ENCODE measurements around the gene ADCY6. TPM values are rescaled to one million over a fixed set of nuclear protein-coding genes. Genes with fewer than 3 reads are reported as not detected.

The ADCY6 gene
- total RNA-seq, 2 donors from 2014 or later: 84.7 to 121 TPM

DNA sequence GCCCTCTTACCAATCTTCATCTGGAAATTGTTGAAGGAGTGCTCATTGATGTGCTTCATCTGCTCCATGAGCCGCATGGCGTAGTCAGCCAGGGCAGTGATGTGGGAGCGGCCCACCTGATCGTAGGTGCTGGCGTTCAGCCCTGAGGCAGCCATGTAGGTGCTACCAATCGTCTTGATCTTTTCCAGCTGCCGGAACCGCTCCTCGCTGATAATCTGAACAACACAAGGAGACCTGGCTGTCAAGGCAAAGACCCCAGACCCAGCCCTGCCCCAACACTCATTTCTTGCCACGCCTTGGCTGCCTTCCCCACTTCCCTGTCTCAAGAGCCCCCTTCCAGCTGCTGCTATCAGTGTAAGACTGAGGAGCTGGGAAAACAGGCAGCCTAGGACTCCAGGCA lies 18.1 kb downstream of the ADCY6 start:
- Histone ChIP-seq H3K4me3 (no peak overlapping the region), H3K27me3 (no peaks in the 10 kb centered on the region), H3K4me1 (no peaks in the 10 kb centered on the region), H3K9me3 (no peaks in the 10 kb centered on the region), H3K36me3 (peaks cover 13% of the 10 kb centered on the region), H3K27ac (no peak overlapping the region), H3K9ac (ENCODE audit: low read depth in 2 of 2, low read length in 2 of 2) (no peak overlapping the region)
- no peak for DNase-seq
- intact Hi-C loops (cut with DNase I): no loop called here
- TF ChIP-seq, protein P1, sequence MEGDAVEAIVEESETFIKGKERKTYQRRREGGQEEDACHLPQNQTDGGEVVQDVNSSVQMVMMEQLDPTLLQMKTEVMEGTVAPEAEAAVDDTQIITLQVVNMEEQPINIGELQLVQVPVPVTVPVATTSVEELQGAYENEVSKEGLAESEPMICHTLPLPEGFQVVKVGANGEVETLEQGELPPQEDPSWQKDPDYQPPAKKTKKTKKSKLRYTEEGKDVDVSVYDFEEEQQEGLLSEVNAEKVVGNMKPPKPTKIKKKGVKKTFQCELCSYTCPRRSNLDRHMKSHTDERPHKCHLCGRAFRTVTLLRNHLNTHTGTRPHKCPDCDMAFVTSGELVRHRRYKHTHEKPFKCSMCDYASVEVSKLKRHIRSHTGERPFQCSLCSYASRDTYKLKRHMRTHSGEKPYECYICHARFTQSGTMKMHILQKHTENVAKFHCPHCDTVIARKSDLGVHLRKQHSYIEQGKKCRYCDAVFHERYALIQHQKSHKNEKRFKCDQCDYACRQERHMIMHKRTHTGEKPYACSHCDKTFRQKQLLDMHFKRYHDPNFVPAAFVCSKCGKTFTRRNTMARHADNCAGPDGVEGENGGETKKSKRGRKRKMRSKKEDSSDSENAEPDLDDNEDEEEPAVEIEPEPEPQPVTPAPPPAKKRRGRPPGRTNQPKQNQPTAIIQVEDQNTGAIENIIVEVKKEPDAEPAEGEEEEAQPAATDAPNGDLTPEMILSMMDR (IDR thresholded peaks at IDR 0.05): no peak

DNA sequence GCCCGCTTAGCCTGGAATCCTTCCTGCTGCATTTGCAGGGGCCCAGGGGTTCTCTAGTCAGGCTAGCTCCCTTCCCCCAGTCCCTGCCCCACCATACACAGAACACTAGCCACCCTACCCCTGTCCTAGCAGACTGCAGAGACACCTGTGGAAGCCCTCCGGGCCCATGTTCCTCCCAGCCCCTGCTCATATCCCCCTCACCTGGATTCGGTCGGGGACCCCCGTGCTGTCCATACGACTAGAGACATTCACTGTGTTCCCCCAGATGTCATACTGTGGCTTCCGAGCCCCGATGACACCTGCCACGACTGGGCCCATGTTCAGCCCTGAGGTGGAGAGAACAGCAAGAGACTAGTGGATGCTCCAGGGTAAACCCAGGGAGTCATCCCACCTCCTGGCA lies 20.2 kb downstream of the ADCY6 start:
- Histone ChIP-seq H3K27ac (no peak overlapping the region), H3K36me3 (peaks cover 10% of the 10 kb centered on the region), H3K4me1 (no peaks in the 10 kb centered on the region), H3K4me3 (no peak overlapping the region), H3K9me3 (no peaks in the 10 kb centered on the region), H3K27me3 (no peaks in the 10 kb centered on the region), H3K9ac (ENCODE audit: low read depth in 2 of 2, low read length in 2 of 2) (no peak overlapping the region)
- TF ChIP-seq, protein P1 (IDR thresholded peaks at IDR 0.05): no peak
- DNase-seq: no peak
- intact Hi-C loops (cut with DNase I): no loop called here

DNA sequence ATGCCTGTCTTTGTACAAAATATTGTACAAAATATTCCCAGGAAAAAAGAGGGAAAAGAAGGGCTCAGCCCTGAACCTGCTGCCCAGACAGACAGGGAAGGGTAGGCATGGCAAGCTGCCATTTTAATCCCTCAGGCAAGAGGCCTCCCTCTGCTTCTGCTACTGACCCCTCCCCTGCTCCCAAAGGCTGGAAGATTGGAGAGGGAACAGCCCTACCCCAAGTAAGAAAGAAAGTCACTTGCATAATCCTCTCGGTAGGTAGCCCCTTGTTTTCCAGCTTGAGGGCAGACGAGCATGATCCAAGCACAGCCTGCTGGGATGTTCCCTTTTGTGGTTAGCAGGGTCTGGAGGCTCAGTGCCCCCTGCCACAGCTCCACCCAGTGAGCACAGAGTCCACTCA lies 20.7 kb downstream of the ADCY6 start:
- Histone ChIP-seq H3K4me3 (no peak overlapping the region), H3K9ac (ENCODE audit: low read depth in 2 of 2, low read length in 2 of 2) (no peak overlapping the region), H3K4me1 (no peaks in the 10 kb centered on the region), H3K27me3 (no peaks in the 10 kb centered on the region), H3K36me3 (peaks cover 6% of the 10 kb centered on the region), H3K9me3 (no peaks in the 10 kb centered on the region), H3K27ac (no peak overlapping the region)
- intact Hi-C loops (cut with DNase I): no loop called here
- no peak for DNase-seq
- TF ChIP-seq, protein P1 (IDR thresholded peaks at IDR 0.05): no peak

DNA sequence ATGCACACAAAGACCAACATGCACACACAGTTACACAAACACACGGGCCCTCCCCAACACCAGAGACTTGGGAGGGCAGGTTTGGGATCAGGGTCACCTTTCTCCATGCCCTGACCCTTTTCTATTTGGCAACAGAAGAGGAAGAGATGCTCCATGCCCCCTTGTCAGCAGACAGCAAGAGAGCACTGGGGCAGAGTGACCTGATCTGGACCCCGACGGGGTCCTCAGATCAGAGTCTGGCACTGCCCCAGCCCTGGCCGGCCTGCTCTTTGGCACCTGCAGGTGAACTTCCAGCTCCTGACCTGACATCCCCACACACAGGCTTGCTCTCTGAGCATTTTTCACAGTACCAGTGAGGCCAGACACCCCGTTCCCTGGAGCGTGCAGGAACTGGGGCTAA lies 21.4 kb downstream of the ADCY6 start:
- DNase-seq: no peak
- Histone ChIP-seq H3K27ac (no peak overlapping the region), H3K4me3 (no peak overlapping the region), H3K36me3 (peaks cover 6% of the 10 kb centered on the region), H3K9me3 (no peaks in the 10 kb centered on the region), H3K9ac (ENCODE audit: low read depth in 2 of 2, low read length in 2 of 2) (no peak overlapping the region), H3K27me3 (no peaks in the 10 kb centered on the region), H3K4me1 (no peaks in the 10 kb centered on the region)
- TF ChIP-seq, protein P1 (IDR thresholded peaks at IDR 0.05): no peak
- intact Hi-C loops (cut with DNase I): no loop called here

DNA sequence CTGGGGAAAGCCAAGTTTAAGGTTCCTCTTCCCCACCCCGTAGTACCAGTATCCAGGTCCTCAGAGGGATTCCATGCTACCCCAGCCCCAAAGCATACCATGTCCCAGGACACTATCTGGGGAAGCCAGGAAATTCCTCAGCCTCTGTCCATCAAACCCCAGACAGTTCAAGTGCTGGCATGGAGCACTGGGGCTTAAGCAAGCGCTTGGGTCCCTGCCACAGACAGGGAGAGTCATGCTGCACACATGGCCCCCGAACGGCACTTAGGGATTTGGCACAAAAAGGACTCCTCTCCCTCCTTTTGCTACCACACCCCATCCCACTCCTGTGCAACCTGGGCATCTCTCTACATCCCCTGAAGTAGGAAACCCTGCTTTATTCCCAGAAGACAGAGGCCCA lies 21.8 kb downstream of the ADCY6 start:
- H3K27ac ChIP-seq: no peak overlapping the region
- no peak overlapping the region for H3K9ac ChIP-seq (ENCODE audit: low read depth in 2 of 2, low read length in 2 of 2)
- intact Hi-C loops (cut with DNase I): no loop called here
- TF ChIP-seq, protein P1 (IDR thresholded peaks at IDR 0.05): no peak
- no peaks in the 10 kb centered on the region for H3K9me3 ChIP-seq
- DNase-seq: no peak
- H3K4me1 ChIP-seq: no peaks in the 10 kb centered on the region
- H3K4me3 ChIP-seq: no peak overlapping the region
- no peaks in the 10 kb centered on the region for H3K27me3 ChIP-seq
- H3K36me3 ChIP-seq: peaks cover 5% of the 10 kb centered on the region

DNA sequence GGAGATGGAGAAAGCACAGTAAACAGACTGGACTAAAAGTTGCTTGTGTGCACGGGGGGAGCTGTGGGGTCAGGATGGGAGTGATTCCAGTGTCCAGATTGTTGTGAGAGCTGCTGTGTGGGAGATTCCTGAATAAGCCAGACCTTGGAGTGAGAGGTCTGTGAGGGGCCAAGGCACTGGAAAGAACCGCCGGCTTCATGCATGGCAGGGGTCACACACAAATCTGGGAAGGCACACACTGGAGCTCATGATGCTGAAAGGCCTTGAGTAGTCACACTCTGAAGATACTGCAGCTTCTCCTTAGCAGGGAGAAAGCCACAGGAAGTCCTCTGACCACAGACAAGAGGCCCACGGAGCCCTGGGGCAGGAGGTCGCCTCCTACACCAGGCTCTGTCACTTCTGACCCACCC lies 23.1 kb downstream of the ADCY6 start:
- Histone ChIP-seq H3K4me1 (no peaks in the 10 kb centered on the region), H3K4me3 (no peak overlapping the region), H3K36me3 (no peaks in the 10 kb centered on the region), H3K27me3 (no peaks in the 10 kb centered on the region), H3K27ac (peak overlapping the region; percentile 21), H3K9ac (ENCODE audit: low read depth in 2 of 2, low read length in 2 of 2) (no peak overlapping the region), H3K9me3 (no peaks in the 10 kb centered on the region)
- intact Hi-C loops (cut with DNase I): no loop called here
- TF ChIP-seq, protein P1 (IDR thresholded peaks at IDR 0.05): no peak
- DNase-seq: no peak
